ENCODE results near the gene INPP4A.

Gene INPP4A

GRCh38 chr2:98448441-98449145 lies 3.9 kb downstream of the INPP4A start:
- H3K9me3 Mint-ChIP-seq = no peaks in the 10 kb centered on the region
- no peaks in the 10 kb centered on the region for H3K36me3 Mint-ChIP-seq (ENCODE audit: low read depth)
- H3K4me1 Mint-ChIP-seq (ENCODE audit: low read depth) = peaks cover 90% of the 10 kb centered on the region
- H3K27me3 Mint-ChIP-seq = no peaks in the 10 kb centered on the region
- peak overlapping the region; percentile 78 for H3K4me3 Mint-ChIP-seq
- H3K27ac Mint-ChIP-seq = peak overlapping the region; percentile 36

- no peak overlapping the region for H3K27ac Mint-ChIP-seq
- H3K4me1 Mint-ChIP-seq (ENCODE audit: low read depth) = peaks cover 98% of the 10 kb centered on the region
- no peaks in the 10 kb centered on the region for H3K9me3 Mint-ChIP-seq
- peaks cover 9% of the 10 kb centered on the region for H3K36me3 Mint-ChIP-seq (ENCODE audit: low read depth)
- no peak overlapping the region for H3K4me3 Mint-ChIP-seq
- H3K27me3 Mint-ChIP-seq = no peaks in the 10 kb centered on the region
These were observed 7.9 kb downstream of the INPP4A start for GRCh38 chr2:98452396-98453027.

- Mint-ChIP-seq H3K4me1 (ENCODE audit: low read depth) (peaks cover 98% of the 10 kb centered on the region), H3K27me3 (no peaks in the 10 kb centered on the region), H3K9me3 (no peaks in the 10 kb centered on the region), H3K36me3 (ENCODE audit: low read depth) (peaks cover 9% of the 10 kb centered on the region), H3K27ac (no peak overlapping the region), H3K4me3 (no peak overlapping the region)
These were observed 8.4 kb downstream of the INPP4A start for GRCh38 chr2:98453083-98453482.

DNA sequence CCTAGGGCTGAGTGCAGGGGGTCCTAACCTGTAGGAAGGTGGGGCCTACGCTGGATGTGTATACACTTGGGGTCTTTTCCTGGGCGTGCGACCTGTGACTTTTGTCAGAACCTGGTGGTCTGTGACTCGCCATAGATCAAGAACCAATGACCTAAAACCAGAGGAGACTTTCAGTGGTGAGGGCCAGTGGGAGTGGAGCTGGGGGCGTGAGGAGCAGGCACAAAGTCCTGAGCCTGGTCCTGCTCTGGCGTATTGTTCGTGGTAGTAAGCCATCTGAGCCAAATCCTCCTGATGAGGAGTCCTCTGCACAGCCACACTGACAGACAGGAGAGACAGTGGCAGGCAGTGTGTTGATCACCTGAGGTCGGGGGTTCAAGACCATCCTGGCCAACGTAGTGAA lies 8.9 kb downstream of the INPP4A start:
- H3K4me3 Mint-ChIP-seq = no peak overlapping the region
- no peaks in the 10 kb centered on the region for H3K9me3 Mint-ChIP-seq
- H3K4me1 Mint-ChIP-seq (ENCODE audit: low read depth) = peaks cover 98% of the 10 kb centered on the region
- H3K27me3 Mint-ChIP-seq = no peaks in the 10 kb centered on the region
- no peak overlapping the region for H3K27ac Mint-ChIP-seq
- peaks cover 9% of the 10 kb centered on the region for H3K36me3 Mint-ChIP-seq (ENCODE audit: low read depth)

- H3K4me3 Mint-ChIP-seq = peak overlapping the region; percentile 67
- peaks cover 98% of the 10 kb centered on the region for H3K4me1 Mint-ChIP-seq (ENCODE audit: low read depth)
- H3K27me3 Mint-ChIP-seq = no peaks in the 10 kb centered on the region
- H3K27ac Mint-ChIP-seq = peak overlapping the region; percentile 86
- no peaks in the 10 kb centered on the region for H3K9me3 Mint-ChIP-seq
- H3K36me3 Mint-ChIP-seq (ENCODE audit: low read depth) = peaks cover 9% of the 10 kb centered on the region
These were observed 9.4 kb downstream of the INPP4A start for GRCh38 chr2:98454073-98454472.

DNA sequence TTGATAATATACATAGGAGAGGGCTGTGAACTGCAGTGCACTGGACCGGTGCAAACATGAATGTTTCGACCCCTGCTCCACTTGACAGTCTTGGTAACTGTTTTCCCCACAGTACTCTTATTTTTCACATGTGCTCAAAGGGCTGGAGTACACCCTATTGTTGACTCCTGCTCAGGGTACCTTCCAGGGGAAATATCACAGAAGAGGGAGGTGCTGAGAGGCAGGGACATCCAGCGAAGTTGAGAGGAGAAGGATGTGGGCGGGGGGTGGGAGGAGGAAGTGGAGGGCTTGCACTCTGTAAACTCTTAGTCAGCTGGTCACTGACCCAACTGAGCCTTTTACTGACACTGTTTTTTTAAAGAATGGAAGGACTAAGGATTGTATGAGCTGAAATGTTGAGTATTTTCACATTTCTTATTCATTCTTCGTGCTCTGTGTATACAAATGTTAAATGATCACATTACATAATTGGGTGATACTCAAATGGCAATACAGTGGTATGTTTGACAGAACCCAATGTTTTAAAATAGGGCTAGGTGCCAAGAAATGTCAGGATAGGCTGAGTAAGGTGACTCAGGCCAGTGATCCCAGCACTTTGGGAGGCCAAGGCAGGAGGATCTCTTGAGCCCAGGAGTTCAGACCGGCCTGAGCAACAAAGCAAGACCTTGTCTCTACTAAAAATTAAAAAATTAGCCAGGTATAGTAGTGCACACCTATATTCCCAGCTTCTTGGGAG lies 10.0 kb downstream of the INPP4A start:
- Mint-ChIP-seq H3K9me3 (no peaks in the 10 kb centered on the region), H3K27me3 (no peaks in the 10 kb centered on the region), H3K4me3 (peak overlapping the region; percentile 67), H3K36me3 (ENCODE audit: low read depth) (peaks cover 9% of the 10 kb centered on the region), H3K27ac (peak overlapping the region; percentile 86), H3K4me1 (ENCODE audit: low read depth) (peaks cover 98% of the 10 kb centered on the region)

- peaks cover 98% of the 10 kb centered on the region for H3K4me1 Mint-ChIP-seq (ENCODE audit: low read depth)
- peaks cover 9% of the 10 kb centered on the region for H3K36me3 Mint-ChIP-seq (ENCODE audit: low read depth)
- peak overlapping the region; percentile 67 for H3K4me3 Mint-ChIP-seq
These were observed 10.9 kb downstream of the INPP4A start for GRCh38 chr2:98455494-98455976.

GRCh38 chr2:98457045-98457696 lies 12.5 kb downstream of the INPP4A start:
- no peaks in the 10 kb centered on the region for H3K9me3 Mint-ChIP-seq
- peaks cover 98% of the 10 kb centered on the region for H3K4me1 Mint-ChIP-seq (ENCODE audit: low read depth)
- H3K36me3 Mint-ChIP-seq (ENCODE audit: low read depth) = peaks cover 12% of the 10 kb centered on the region
- peak overlapping the region; percentile 64 for H3K27ac Mint-ChIP-seq
- H3K4me3 Mint-ChIP-seq = no peak overlapping the region
- no peaks in the 10 kb centered on the region for H3K27me3 Mint-ChIP-seq

More at GRCh38 chr2:98455494-98455976, 10.9 kb downstream of the INPP4A start:
- H3K9me3 Mint-ChIP-seq = no peaks in the 10 kb centered on the region
- peak overlapping the region; percentile 86 for H3K27ac Mint-ChIP-seq
- H3K27me3 Mint-ChIP-seq = no peaks in the 10 kb centered on the region

GRCh38 chr2:98458207-98458606 lies 13.5 kb downstream of the INPP4A start:
- H3K4me1 Mint-ChIP-seq (ENCODE audit: low read depth) = peaks cover 92% of the 10 kb centered on the region
- H3K9me3 Mint-ChIP-seq = no peaks in the 10 kb centered on the region
- peak overlapping the region; percentile 1 for H3K4me3 Mint-ChIP-seq
- no peaks in the 10 kb centered on the region for H3K27me3 Mint-ChIP-seq
- H3K36me3 Mint-ChIP-seq (ENCODE audit: low read depth) = peaks cover 12% of the 10 kb centered on the region
- peak overlapping the region; percentile 63 for H3K27ac Mint-ChIP-seq

DNA sequence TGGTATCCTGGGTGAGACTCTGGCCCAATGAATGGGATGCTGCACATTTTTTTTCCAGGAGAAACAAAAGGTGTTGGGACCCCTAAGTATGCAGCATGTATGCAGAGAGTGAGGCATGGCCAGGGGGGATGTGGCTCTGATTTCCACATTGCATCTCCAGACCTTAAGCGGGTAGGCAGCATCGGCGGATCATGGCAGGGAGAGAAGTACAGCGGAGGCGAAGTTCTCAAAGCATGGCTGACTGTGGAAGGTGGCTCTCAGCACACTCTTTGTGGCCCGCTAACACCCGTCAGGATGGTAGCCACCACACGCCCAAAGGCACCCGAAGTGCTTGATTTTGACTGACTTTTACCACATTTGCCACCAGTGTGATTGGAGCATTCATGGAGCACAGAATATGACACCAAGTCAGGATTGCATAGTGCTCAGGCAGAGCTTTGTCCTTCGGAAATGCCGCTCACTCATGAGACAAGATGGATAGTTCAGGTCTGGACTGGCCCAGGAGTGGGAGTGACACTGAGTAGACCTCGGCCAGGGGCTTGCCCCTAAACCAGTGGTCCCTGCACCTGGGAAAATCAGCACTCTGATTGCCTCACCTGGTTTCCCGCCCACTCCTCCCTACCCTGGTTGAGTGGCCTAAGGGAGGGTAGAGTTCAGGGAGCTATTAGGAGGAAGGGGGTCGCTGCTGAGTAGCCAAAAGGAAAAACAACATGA lies 14.2 kb downstream of the INPP4A start:
- Mint-ChIP-seq H3K27me3 (no peaks in the 10 kb centered on the region), H3K9me3 (no peaks in the 10 kb centered on the region), H3K27ac (peak overlapping the region; percentile 63), H3K4me1 (ENCODE audit: low read depth) (peaks cover 92% of the 10 kb centered on the region), H3K4me3 (peak overlapping the region; percentile 1), H3K36me3 (ENCODE audit: low read depth) (peaks cover 12% of the 10 kb centered on the region)

- peaks cover 92% of the 10 kb centered on the region for H3K4me1 Mint-ChIP-seq (ENCODE audit: low read depth)
- H3K27me3 Mint-ChIP-seq = no peaks in the 10 kb centered on the region
- H3K4me3 Mint-ChIP-seq = no peak overlapping the region
These were observed 15.0 kb downstream of the INPP4A start for GRCh38 chr2:98459496-98460175.

DNA sequence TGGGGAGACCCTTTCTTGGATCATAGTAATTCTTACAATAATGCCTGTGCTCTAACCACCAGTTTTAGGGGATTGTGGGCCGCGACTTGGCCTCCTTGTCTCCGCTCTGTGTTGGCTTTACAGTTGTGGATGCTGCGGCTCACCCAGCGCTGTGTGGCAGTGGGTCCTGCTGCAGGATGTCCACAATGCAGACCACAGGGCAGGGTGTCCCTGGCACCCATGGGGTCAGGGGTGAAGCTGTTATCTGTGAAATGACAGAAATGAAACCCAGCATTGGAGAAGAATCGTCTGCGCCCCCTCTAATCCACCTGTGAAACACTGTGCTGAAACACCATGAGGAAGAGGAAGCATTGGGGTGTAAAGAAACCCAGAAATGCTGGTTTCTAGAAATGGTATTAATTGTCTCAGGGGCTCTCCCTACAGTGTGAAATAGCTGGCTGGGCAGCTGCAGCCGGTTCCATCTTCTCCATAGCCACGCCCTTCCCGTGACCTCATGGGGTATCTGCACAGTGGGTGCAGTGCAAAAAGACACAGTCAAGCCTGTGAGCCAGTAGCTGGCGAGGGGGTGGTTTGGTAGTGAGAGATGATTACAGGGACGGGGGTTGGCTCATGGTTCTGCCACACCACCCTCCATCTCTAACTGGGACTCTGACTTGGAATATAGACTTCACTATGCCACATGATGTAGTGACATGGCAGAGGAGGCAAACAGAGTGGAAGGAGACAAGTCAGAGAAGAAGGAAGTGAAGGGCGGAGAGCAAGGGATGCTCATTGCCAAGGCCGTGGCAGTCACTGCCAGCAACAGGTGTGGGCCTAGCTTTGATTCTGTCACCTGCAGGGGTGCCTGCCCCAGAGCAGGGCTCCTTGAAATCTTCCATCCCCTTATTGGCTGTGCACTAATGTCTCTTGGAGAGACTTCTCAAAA lies 16.2 kb downstream of the INPP4A start:
- H3K27me3 Mint-ChIP-seq = no peaks in the 10 kb centered on the region
- peak overlapping the region; percentile 95 for H3K27ac Mint-ChIP-seq
- H3K4me3 Mint-ChIP-seq = peak overlapping the region; percentile 67
- H3K36me3 Mint-ChIP-seq (ENCODE audit: low read depth) = peaks cover 9% of the 10 kb centered on the region
- H3K9me3 Mint-ChIP-seq = no peaks in the 10 kb centered on the region
- peaks cover 92% of the 10 kb centered on the region for H3K4me1 Mint-ChIP-seq (ENCODE audit: low read depth)

More at GRCh38 chr2:98459496-98460175, 15.0 kb downstream of the INPP4A start:
- H3K36me3 Mint-ChIP-seq (ENCODE audit: low read depth) = peaks cover 12% of the 10 kb centered on the region
- peak overlapping the region; percentile 90 for H3K27ac Mint-ChIP-seq
- H3K9me3 Mint-ChIP-seq = no peaks in the 10 kb centered on the region

GRCh38 chr2:98461498-98462049 lies 16.9 kb downstream of the INPP4A start:
- H3K4me1 Mint-ChIP-seq (ENCODE audit: low read depth) = peaks cover 94% of the 10 kb centered on the region
- peak overlapping the region; percentile 65 for H3K27ac Mint-ChIP-seq
- no peaks in the 10 kb centered on the region for H3K9me3 Mint-ChIP-seq
- peaks cover 5% of the 10 kb centered on the region for H3K36me3 Mint-ChIP-seq (ENCODE audit: low read depth)
- H3K4me3 Mint-ChIP-seq = no peak overlapping the region
- no peaks in the 10 kb centered on the region for H3K27me3 Mint-ChIP-seq
